ENCODE results near the gene PLD6.
"Not testable (repeated sequence)": the region's sequence is repeated elsewhere in the genome, so short reads cannot be mapped to it uniquely, and the experiment has no call there.

The PLD6 gene

GRCh38 chr17:17198281-17198680 is 7.9 kb downstream of the PLD6 start:
- Histone ChIP-seq H3K9me3 (ENCODE audit: control insufficient read depth, insufficient read depth, low read length) (no peaks in the 10 kb centered on the region), H3K9ac (ENCODE audit: low read depth, low read length) (no peak overlapping the region), H3K36me3 (ENCODE audit: insufficient read depth, low read length) (no peaks in the 10 kb centered on the region), H3K4me1 (ENCODE audit: insufficient read depth, low read length) (no peaks in the 10 kb centered on the region)

- Histone ChIP-seq H3K4me1 (ENCODE audit: insufficient read depth, low read length) (0 out of 2 replicates have a peak, but pooled peaks cover under 1% of the 10 kb centered on the region), H3K9ac (ENCODE audit: low read depth, low read length) (no peak overlapping the region)
Measured at GRCh38 chr17:17196776-17197175, 9.4 kb downstream of the PLD6 start.

DNA sequence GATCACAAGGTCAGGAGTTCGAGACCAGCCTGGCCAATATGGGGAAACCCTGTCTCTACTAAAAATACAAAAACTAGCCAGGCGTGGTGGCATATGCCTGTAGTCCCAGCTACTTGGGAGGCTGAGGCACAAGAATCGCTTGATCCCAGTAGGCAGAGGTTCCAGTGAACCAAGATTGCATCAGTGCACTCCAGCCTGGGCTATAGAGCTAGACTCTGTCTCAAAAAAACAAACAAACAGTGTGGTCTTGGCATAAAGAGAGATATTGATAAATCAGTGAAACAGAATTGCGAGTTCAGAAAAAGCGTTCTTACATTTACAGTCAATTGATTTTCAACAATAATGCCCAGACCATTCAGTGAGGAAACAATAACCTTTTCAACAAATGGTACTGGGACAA is 10.7 kb downstream of the PLD6 start:
- H3K4me1 ChIP-seq (ENCODE audit: insufficient read depth, low read length); H3K9me3 ChIP-seq (ENCODE audit: control insufficient read depth, insufficient read depth, low read length); H3K9ac ChIP-seq (ENCODE audit: low read depth, low read length); H3K36me3 ChIP-seq (ENCODE audit: insufficient read depth, low read length): not testable (repeated sequence)

More at GRCh38 chr17:17196776-17197175, 9.4 kb downstream of the PLD6 start:
- no peaks in the 10 kb centered on the region for H3K36me3 ChIP-seq (ENCODE audit: insufficient read depth, low read length)
- H3K9me3 ChIP-seq (ENCODE audit: control insufficient read depth, insufficient read depth, low read length), result no peaks in the 10 kb centered on the region

DNA sequence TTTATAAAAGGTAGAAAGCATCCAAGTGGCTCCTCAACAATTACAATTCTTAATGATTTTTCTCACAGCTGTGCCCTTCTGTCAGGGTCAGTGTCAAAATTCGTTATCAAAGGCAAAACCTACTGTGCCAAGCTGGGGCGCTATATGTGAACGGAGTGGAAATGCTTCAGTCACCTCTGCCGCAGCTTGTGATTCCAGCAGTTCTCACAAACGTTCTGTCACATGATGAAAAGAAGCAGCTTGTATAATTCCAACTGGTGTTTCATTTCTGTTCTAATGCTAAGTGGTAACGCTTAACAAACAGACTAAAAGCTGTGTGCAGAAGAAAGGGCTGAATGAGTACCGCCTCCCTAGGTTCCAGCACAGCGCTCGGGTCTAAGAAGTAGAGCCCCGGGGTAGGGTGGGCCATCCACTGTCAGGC is 14.2 kb downstream of the PLD6 start:
- Histone ChIP-seq H3K4me1 (ENCODE audit: insufficient read depth, low read length) (peaks cover 8% of the 10 kb centered on the region; the same call in 1 of the 2 replicates), H3K9ac (ENCODE audit: low read depth, low read length) (no peak overlapping the region), H3K36me3 (ENCODE audit: insufficient read depth, low read length) (no peaks in the 10 kb centered on the region), H3K9me3 (ENCODE audit: control insufficient read depth, insufficient read depth, low read length) (no peaks in the 10 kb centered on the region)

GRCh38 chr17:17191346-17191792 is 14.8 kb downstream of the PLD6 start:
- Histone ChIP-seq H3K9ac (ENCODE audit: low read depth, low read length) (no peak overlapping the region), H3K9me3 (ENCODE audit: control insufficient read depth, insufficient read depth, low read length) (no peaks in the 10 kb centered on the region), H3K4me1 (ENCODE audit: insufficient read depth, low read length) (peaks cover 8% of the 10 kb centered on the region; the same call in 1 of the 2 replicates), H3K36me3 (ENCODE audit: insufficient read depth, low read length) (no peaks in the 10 kb centered on the region)

GRCh38 chr17:17190188-17190587 is 15.9 kb downstream of the PLD6 start:
- Histone ChIP-seq H3K9ac (ENCODE audit: low read depth, low read length) (no peak overlapping the region), H3K4me1 (ENCODE audit: insufficient read depth, low read length) (peaks cover 8% of the 10 kb centered on the region; the same call in 1 of the 2 replicates), H3K9me3 (ENCODE audit: control insufficient read depth, insufficient read depth, low read length) (no peaks in the 10 kb centered on the region), H3K36me3 (ENCODE audit: insufficient read depth, low read length) (no peaks in the 10 kb centered on the region)

GRCh38 chr17:17189559-17189958 is 16.6 kb downstream of the PLD6 start:
- Histone ChIP-seq H3K9me3 (ENCODE audit: control insufficient read depth, insufficient read depth, low read length) (no peaks in the 10 kb centered on the region), H3K4me1 (ENCODE audit: insufficient read depth, low read length) (peaks cover 8% of the 10 kb centered on the region; the same call in 1 of the 2 replicates), H3K9ac (ENCODE audit: low read depth, low read length) (no peak overlapping the region), H3K36me3 (ENCODE audit: insufficient read depth, low read length) (no peaks in the 10 kb centered on the region)

- H3K9ac ChIP-seq (ENCODE audit: low read depth, low read length), result no peak overlapping the region
- H3K9me3 ChIP-seq (ENCODE audit: control insufficient read depth, insufficient read depth, low read length), result no peaks in the 10 kb centered on the region
- H3K36me3 ChIP-seq (ENCODE audit: insufficient read depth, low read length), result no peaks in the 10 kb centered on the region
- H3K4me1 ChIP-seq (ENCODE audit: insufficient read depth, low read length), result peaks cover 8% of the 10 kb centered on the region; the same call in 1 of the 2 replicates
Measured at GRCh38 chr17:17188586-17188985, 17.5 kb downstream of the PLD6 start.

GRCh38 chr17:17186551-17187505 is 19.3 kb downstream of the PLD6 start:
- no peak overlapping the region for H3K9ac ChIP-seq (ENCODE audit: low read depth, low read length)
- H3K9me3 ChIP-seq (ENCODE audit: control insufficient read depth, insufficient read depth, low read length), result no peaks in the 10 kb centered on the region
- H3K36me3 ChIP-seq (ENCODE audit: insufficient read depth, low read length), result no peaks in the 10 kb centered on the region
- peaks cover 8% of the 10 kb centered on the region; the same call in 1 of the 2 replicates for H3K4me1 ChIP-seq (ENCODE audit: insufficient read depth, low read length)

DNA sequence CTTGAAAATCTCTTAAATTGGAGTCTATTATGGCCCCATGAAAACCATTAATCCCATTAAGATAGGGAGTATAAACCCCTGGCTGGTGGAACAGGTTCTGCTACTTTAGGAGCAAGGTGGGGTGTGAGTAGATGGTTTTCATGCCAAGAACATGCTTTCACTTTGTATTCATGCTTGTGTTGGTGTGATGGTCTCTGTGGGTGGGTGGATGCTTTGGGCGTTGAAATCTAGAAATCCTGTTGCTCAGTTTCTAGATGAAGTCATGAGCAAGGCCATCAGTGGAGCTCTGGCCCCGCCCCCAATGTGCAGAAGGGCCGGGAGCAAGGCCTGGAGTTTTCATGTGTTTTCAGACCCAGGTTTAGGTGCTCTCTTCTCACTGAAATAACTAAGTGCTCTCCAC is 20.1 kb downstream of the PLD6 start:
- no peaks in the 10 kb centered on the region for H3K36me3 ChIP-seq (ENCODE audit: insufficient read depth, low read length)
- H3K9me3 ChIP-seq (ENCODE audit: control insufficient read depth, insufficient read depth, low read length), result no peaks in the 10 kb centered on the region
- H3K4me1 ChIP-seq (ENCODE audit: insufficient read depth, low read length), result peaks cover under 1% of the 10 kb centered on the region; the same call in 1 of the 2 replicates
- H3K9ac ChIP-seq (ENCODE audit: low read depth, low read length), result no peak overlapping the region

GRCh38 chr17:17184985-17185757 is 21.0 kb downstream of the PLD6 start:
- not testable (repeated sequence) for H3K9ac ChIP-seq (ENCODE audit: low read depth, low read length); H3K36me3 ChIP-seq (ENCODE audit: insufficient read depth, low read length); H3K4me1 ChIP-seq (ENCODE audit: insufficient read depth, low read length); H3K9me3 ChIP-seq (ENCODE audit: control insufficient read depth, insufficient read depth, low read length)

- Histone ChIP-seq H3K9me3 (ENCODE audit: control insufficient read depth, insufficient read depth, low read length) (no peaks in the 10 kb centered on the region), H3K9ac (ENCODE audit: low read depth, low read length) (no peak overlapping the region), H3K4me1 (ENCODE audit: insufficient read depth, low read length) (no peaks in the 10 kb centered on the region; the same call in 1 of the 2 replicates), H3K36me3 (ENCODE audit: insufficient read depth, low read length) (peaks cover 7% of the 10 kb centered on the region)
Measured at GRCh38 chr17:17183744-17184143, 22.4 kb downstream of the PLD6 start.

DNA sequence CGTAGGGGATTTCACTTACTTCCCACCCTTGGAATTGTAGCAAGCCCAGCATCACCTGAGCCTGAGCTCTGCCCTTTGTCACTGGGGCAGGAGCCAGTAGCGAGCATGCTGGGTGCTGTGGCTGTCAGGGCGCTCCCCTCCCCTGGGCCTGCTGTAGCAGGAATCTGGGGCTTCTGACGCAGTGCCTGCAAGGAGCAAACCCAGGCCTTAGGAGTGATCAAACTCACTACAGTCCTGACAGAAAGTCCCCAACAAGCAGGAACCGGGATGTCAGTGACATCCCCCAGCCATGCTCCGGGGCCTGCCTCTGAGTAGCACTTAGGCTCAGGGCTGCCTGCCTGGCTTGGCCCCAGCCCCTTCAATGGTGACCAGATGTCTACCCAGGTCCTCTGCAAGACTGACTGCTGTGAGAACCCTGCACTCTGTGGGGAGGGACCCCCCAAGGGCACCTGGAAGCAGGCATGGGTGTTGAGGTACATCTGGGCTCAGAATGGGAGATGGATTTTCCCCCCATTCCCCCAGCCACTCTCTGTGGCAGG is 23.5 kb downstream of the PLD6 start:
- Histone ChIP-seq H3K4me1 (ENCODE audit: insufficient read depth, low read length) (no peaks in the 10 kb centered on the region; the same call in 1 of the 2 replicates), H3K36me3 (ENCODE audit: insufficient read depth, low read length) (peaks cover 15% of the 10 kb centered on the region), H3K9me3 (ENCODE audit: control insufficient read depth, insufficient read depth, low read length) (no peaks in the 10 kb centered on the region), H3K9ac (ENCODE audit: low read depth, low read length) (no peak overlapping the region)
